Measurements from ENCODE around the gene TIGD3.

- TF ChIP-seq CTCF (IDR thresholded peaks at IDR 0.05) (no peak), POLR2A (IDR thresholded peaks at IDR 0.05) (no peak)
Observed at GRCh38 chr11:65340226-65340625, 14.3 kb upstream of the TIGD3 start.

Measured in lower leg skin (tissue), 3 donors.